Fibroblast of lung (primary cell): ENCODE measurements around the gene GRK5. TPM values are rescaled to one million over a fixed set of nuclear protein-coding genes. Genes with fewer than 3 reads are reported as not detected.

Source experiments
- DNase-seq, 2 donors: peaks; one replicate each; pipeline versions ENCODE4 v3.0.0 to v3.0.0-alpha.2; 2010; ENCODE audit warnings: low read depth in 2 of 2
- H2AFZ ChIP-seq: 2 replicates; pipeline ENCODE4 v1.5.1; 2012; ENCODE audit warnings: low read length, control low read depth, inconsistent platforms
- H3K27ac ChIP-seq: 2 replicates; pipeline ENCODE4 v1.5.1; 2011; ENCODE audit warnings: low read length, control low read depth; ENCODE audit not compliant: insufficient read depth
- H3K27me3 ChIP-seq: 2 replicates; pipeline ENCODE4 v1.5.1; 2011; ENCODE audit warnings: mild to moderate bottlenecking, low read length; ENCODE audit not compliant: control insufficient read depth, insufficient read depth
- H3K36me3 ChIP-seq: 2 replicates; pipeline ENCODE4 v1.5.1; 2011; ENCODE audit warnings: low read length; ENCODE audit not compliant: control insufficient read depth, insufficient read depth
- H3K4me1 ChIP-seq: 2 replicates; pipeline ENCODE4 v1.5.1; 2011; ENCODE audit warnings: low read length; ENCODE audit not compliant: control insufficient read depth, insufficient read depth; ENCODE audit errors: extremely low read depth
- H3K4me2 ChIP-seq: 2 replicates; pipeline ENCODE4 v1.5.1; 2011; ENCODE audit warnings: low read length, control low read depth; ENCODE audit not compliant: insufficient read depth; ENCODE audit errors: extremely low read depth
- H3K4me3 ChIP-seq, 4 experiments: fragments of 200-600 bp in 1 of 4; sonication (generic) in 1 of 4; replicated peaks in 1 of 4; 2 replicates each; pipeline ENCODE4 v1.5.1; 2011 to 2016; ENCODE audit warnings: low read length in 4 of 4, low read depth in 3 of 4, mild to moderate bottlenecking in 3 of 4, control low read depth in 2 of 4, inconsistent platforms in 1 of 4, mixed read lengths in 1 of 4; ENCODE audit not compliant: insufficient read depth in 1 of 4; ENCODE audit errors: control extremely low read depth in 1 of 4
- H3K79me2 ChIP-seq: 2 replicates; pipeline ENCODE4 v1.5.1; 2012; ENCODE audit warnings: mild to moderate bottlenecking, low read length, inconsistent platforms; ENCODE audit not compliant: control insufficient read depth, insufficient read depth
- H3K9ac ChIP-seq: 2 replicates; pipeline ENCODE4 v1.5.1; 2011; ENCODE audit warnings: mild to moderate bottlenecking, low read length, control low read depth; ENCODE audit not compliant: insufficient read depth
- H3K9me3 ChIP-seq: 2 replicates; pipeline ENCODE4 v1.5.1; 2012; ENCODE audit warnings: low read depth, low read length; ENCODE audit not compliant: control insufficient read depth, insufficient read depth
- H4K20me1 ChIP-seq: 2 replicates; pipeline ENCODE4 v1.5.1; 2011; ENCODE audit warnings: low read length; ENCODE audit not compliant: control insufficient read depth, insufficient read depth; ENCODE audit errors: extremely low read depth
- CTCF ChIP-seq, 2 donors: IDR thresholded peaks in 1 of 2; conservative IDR thresholded peaks in 1 of 2; 1 replicate in 1 of 2; 2 replicates in 1 of 2; pipeline ENCODE4 v1.5.1; 2011 to 2012; ENCODE audit warnings: low read length in 2 of 2, control low read depth in 1 of 2, inconsistent platforms in 1 of 2, low read depth in 1 of 2, mild to moderate bottlenecking in 1 of 2
- EZH2 ChIP-seq: IDR thresholded peaks from 2 replicates; pipeline ENCODE4 v1.5.1; 2012; ENCODE audit warnings: low read length, control low read depth, mild to moderate bottlenecking; ENCODE audit errors: missing control alignments
- polyA plus RNA-seq, 2 donors: library from polyadenylated mRNA; depleted of rRNA in 1 of 2; stranded (reverse) in 1 of 2; unstranded in 1 of 2; fragments of >200 nt; gene quantifications; 2 replicates each; pipeline ENCODE4 v1.2.1, GENCODE V29; 2011 to 2012; ENCODE audit warnings: missing spikeins in 1 of 2
- total RNA-seq: library from RNA; depleted of rRNA; stranded (reverse); fragments of >200 nt; gene quantifications from 2 replicates; pipeline ENCODE4 v1.2.1, GENCODE V29; 2014

GRK5 gene
- total and polyA plus RNA-seq, 2 donors (not counting 1 experiment from before 2014, with no cell fraction given), result 24.1 to 90.3 TPM

GRCh38 chr10:119384127-119384526, 176.8 kb downstream of the GRK5 start:
- Histone ChIP-seq H3K27me3 (no peaks in the 10 kb centered on the region), H3K27ac (no peak overlapping the region), H4K20me1 (no peaks in the 10 kb centered on the region), H3K9me3 (no peaks in the 10 kb centered on the region), H3K36me3 (peaks cover 5% of the 10 kb centered on the region), H3K4me3 (no peak overlapping the region), H3K4me1 (no peaks in the 10 kb centered on the region), H3K9ac (no peak overlapping the region), H3K79me2 (peaks cover 3% of the 10 kb centered on the region), H3K4me2 (no peak overlapping the region), H2AFZ (no peak overlapping the region)
- DNase-seq, result no peak
- TF ChIP-seq CTCF (conservative IDR thresholded peaks at IDR 0.05 in 1 of 2, IDR thresholded peaks at IDR 0.05 in 1 of 2; ENCODE audit: low read depth in 1 of 2, low read length in 2 of 2) (no peak), EZH2 (no peak)

- no peak overlapping the region for H2AFZ ChIP-seq
- H3K4me1 ChIP-seq, result no peaks in the 10 kb centered on the region
- H4K20me1 ChIP-seq, result no peaks in the 10 kb centered on the region
- no peak overlapping the region for H3K9ac ChIP-seq
- peaks cover 8% of the 10 kb centered on the region for H3K36me3 ChIP-seq
- H3K4me2 ChIP-seq, result no peak overlapping the region
- no peaks in the 10 kb centered on the region for H3K9me3 ChIP-seq
- peaks cover 2% of the 10 kb centered on the region for H3K79me2 ChIP-seq
- H3K27ac ChIP-seq, result no peak overlapping the region
- DNase-seq, result no peak
- no peak overlapping the region for H3K4me3 ChIP-seq
- no peaks in the 10 kb centered on the region for H3K27me3 ChIP-seq
- TF ChIP-seq EZH2 (no peak), CTCF (conservative IDR thresholded peaks at IDR 0.05 in 1 of 2, IDR thresholded peaks at IDR 0.05 in 1 of 2; ENCODE audit: low read depth in 1 of 2, low read length in 2 of 2) (no peak)
Measured at GRCh38 chr10:119386666-119387065, 179.3 kb downstream of the GRK5 start.

- Histone ChIP-seq H3K27ac (no peak overlapping the region), H3K9ac (no peak overlapping the region), H3K27me3 (no peaks in the 10 kb centered on the region), H3K79me2 (peaks cover 2% of the 10 kb centered on the region), H3K4me3 (no peak overlapping the region), H2AFZ (no peak overlapping the region), H3K36me3 (peaks cover 8% of the 10 kb centered on the region), H3K9me3 (no peaks in the 10 kb centered on the region), H4K20me1 (no peaks in the 10 kb centered on the region), H3K4me2 (no peak overlapping the region), H3K4me1 (peaks cover 4% of the 10 kb centered on the region)
- no peak for DNase-seq
- TF ChIP-seq CTCF (conservative IDR thresholded peaks at IDR 0.05 in 1 of 2, IDR thresholded peaks at IDR 0.05 in 1 of 2; ENCODE audit: low read depth in 1 of 2, low read length in 2 of 2) (no peak), EZH2 (no peak)
Measured at GRCh38 chr10:119388849-119389345, 181.5 kb downstream of the GRK5 start.
